Measurements from ENCODE around the gene SCGN. TPM values are rescaled to one million over a fixed set of nuclear protein-coding genes. Genes with fewer than 3 reads are reported as not detected.

Gene SCGN
- total and polyA plus RNA-seq, 5 donors from 2014 or later = not detected

DNA sequence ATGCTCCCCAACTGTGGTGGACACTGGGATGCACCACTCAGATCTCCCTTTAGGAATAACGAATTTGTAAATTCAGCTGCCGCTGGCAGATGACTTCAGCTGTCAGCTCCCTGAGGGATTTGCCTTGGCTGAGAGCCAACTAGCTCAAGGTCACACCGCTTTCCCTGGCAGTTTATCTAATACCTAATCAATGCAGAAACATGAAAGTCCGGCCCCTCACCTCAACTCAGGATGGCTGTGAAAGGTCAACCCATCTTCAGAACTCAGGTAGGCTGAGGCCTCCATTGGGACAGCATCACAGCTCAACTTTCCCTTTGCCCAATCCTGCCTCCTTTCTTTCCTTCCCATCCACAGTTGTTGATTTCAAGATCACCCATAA lies 22.8 kb upstream of the SCGN start:
- Mint-ChIP-seq H3K36me3 (no peaks in the 10 kb centered on the region), H3K27me3 (peaks cover 19% of the 10 kb centered on the region), H3K27ac (no peak overlapping the region)

DNA sequence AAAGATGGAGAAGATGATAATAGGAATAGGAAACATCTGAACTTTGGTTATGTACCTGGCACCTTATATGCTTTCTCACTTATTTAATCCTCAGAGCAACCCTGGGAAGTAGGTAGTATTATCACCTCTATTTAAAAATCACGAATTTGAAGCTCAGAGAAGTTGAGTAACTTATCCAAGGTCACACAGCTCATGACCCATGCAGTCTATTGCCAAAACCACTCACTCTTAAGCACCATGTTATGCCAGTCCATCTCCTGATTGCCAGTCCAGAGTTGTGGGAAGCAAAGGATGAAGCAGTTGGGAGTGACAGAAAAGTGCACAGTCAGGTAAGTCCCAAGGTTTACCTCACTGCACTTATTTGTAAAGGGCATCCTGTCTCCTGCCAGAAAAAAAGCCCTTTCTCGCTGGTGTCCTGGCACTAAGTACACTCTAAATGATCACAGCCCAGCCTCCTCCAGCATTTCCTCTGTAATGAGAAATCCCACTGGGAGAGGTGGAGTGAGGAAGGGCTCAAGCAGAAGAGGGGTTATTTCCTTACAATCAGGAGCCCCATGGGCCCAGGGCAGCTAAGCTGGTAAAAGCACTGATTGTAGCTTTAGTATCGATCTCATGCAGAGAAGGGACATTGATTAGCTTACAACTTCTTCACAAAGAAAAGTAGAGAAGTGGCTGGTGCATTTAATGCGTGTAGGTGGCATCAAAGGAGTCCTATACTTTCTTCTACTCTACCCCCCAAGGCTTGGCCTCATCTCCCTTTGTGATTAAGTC lies 21.3 kb upstream of the SCGN start:
- H3K36me3 Mint-ChIP-seq = no peaks in the 10 kb centered on the region
- no peaks in the 10 kb centered on the region for H3K4me1 ChIP-seq (ENCODE audit: control insufficient read depth, insufficient read depth, low read length, poor library complexity, severe bottlenecking)
- H3K27ac Mint-ChIP-seq = no peak overlapping the region
- no peaks in the 10 kb centered on the region for H3K4me1 Mint-ChIP-seq
- peaks cover 0 to 2% (median 0%) of the 10 kb centered on the region in 7 donors for H3K9me3 Mint-ChIP-seq
- H3K9me3 ChIP-seq (ENCODE audit: control insufficient read depth in 2 of 2, low read length in 2 of 2) = no peaks in the 10 kb centered on the region
- peaks cover 7% of the 10 kb centered on the region for H3K27me3 ChIP-seq (ENCODE audit: control insufficient read depth, insufficient read depth, low read length)
- H3K27me3 Mint-ChIP-seq = peaks cover 24% of the 10 kb centered on the region
- no peak overlapping the region for H3K27ac ChIP-seq (ENCODE audit: insufficient read depth, low read length, poor library complexity, severe bottlenecking)
- ATAC-seq (ENCODE audit: low read depth in 2 of 2) = no peak
- H3K4me3 ChIP-seq (ENCODE audit: low read depth, low read length) = no peak overlapping the region
- no peak overlapping the region for H3K4me3 Mint-ChIP-seq
- no peaks in the 10 kb centered on the region for H3K36me3 ChIP-seq (ENCODE audit: control insufficient read depth, insufficient read depth, low read length)
- DNase-seq = no peak

More for the DNA sequence above, 22.8 kb upstream of the SCGN start:
- no peak for ATAC-seq (ENCODE audit: low read depth in 2 of 2)
- no peak overlapping the region for H3K4me3 ChIP-seq (ENCODE audit: low read depth, low read length)
- Mint-ChIP-seq H3K4me3 (no peak overlapping the region), H3K9me3 (peaks cover 0 to 2% (median 0%) of the 10 kb centered on the region in 7 donors), H3K4me1 (no peaks in the 10 kb centered on the region)
- no peak for DNase-seq
- no peaks in the 10 kb centered on the region for H3K4me1 ChIP-seq (ENCODE audit: control insufficient read depth, insufficient read depth, low read length, poor library complexity, severe bottlenecking)
- H3K36me3 ChIP-seq (ENCODE audit: control insufficient read depth, insufficient read depth, low read length) = no peaks in the 10 kb centered on the region
- peaks cover 9% of the 10 kb centered on the region for H3K27me3 ChIP-seq (ENCODE audit: control insufficient read depth, insufficient read depth, low read length)
- H3K27ac ChIP-seq (ENCODE audit: insufficient read depth, low read length, poor library complexity, severe bottlenecking) = no peak overlapping the region
- H3K9me3 ChIP-seq (ENCODE audit: control insufficient read depth in 2 of 2, low read length in 2 of 2) = no peaks in the 10 kb centered on the region

DNA sequence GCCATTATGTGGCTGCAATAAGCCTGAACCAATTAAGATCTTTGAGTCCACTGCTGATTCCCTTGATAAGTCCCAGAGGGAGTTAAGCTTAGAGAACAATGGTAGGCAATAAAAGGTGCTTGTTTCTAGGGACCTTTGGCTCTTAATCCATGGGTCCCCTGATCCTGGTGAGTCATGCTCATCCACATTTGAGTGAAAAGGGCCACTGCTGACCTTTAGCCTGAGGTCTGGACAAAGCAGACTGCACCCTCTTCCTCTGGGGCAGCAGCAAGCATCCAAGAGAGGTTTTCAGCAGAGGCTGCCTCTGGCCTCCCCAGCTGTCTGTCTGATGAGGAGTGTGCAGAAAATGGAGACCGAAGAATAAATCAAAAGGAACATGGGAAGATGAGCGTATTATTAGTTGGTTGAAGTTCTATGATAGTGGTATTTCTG lies 16.1 kb upstream of the SCGN start:
- H3K27me3 Mint-ChIP-seq = peaks cover 23% of the 10 kb centered on the region

DNA sequence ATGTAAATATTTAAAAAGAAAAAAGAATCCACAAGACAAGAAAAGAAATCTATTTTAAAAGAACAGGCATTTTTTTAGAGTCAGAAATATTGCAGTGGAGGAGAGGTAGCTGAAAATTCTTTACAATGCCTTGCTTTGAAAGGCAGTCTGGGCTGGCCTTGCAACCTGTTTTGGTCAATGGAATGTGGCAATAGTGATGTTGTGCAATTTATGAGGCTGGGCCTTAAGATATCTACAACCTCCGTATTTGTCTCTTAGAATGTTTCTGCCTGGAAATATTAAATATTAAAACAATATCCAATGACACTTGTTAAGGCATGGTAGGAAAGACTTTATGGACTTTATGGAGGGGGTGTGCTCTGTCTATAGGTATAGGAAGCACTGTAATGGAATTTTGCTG lies 14.8 kb upstream of the SCGN start:
- Mint-ChIP-seq H3K4me3 (no peak overlapping the region), H3K4me1 (no peaks in the 10 kb centered on the region), H3K36me3 (no peaks in the 10 kb centered on the region), H3K27me3 (peaks cover 32% of the 10 kb centered on the region), H3K27ac (no peak overlapping the region), H3K9me3 (peaks cover 0 to 4% (median 0%) of the 10 kb centered on the region in 7 donors)
- DNase-seq (no peak), ATAC-seq (ENCODE audit: low read depth in 2 of 2) (no peak)
- Histone ChIP-seq H3K27ac (ENCODE audit: insufficient read depth, low read length, poor library complexity, severe bottlenecking) (no peak overlapping the region), H3K27me3 (ENCODE audit: control insufficient read depth, insufficient read depth, low read length) (peaks cover 6% of the 10 kb centered on the region), H3K4me1 (ENCODE audit: control insufficient read depth, insufficient read depth, low read length, poor library complexity, severe bottlenecking) (no peaks in the 10 kb centered on the region), H3K36me3 (ENCODE audit: control insufficient read depth, insufficient read depth, low read length) (no peaks in the 10 kb centered on the region), H3K4me3 (ENCODE audit: low read depth, low read length) (no peak overlapping the region), H3K9me3 (ENCODE audit: control insufficient read depth in 2 of 2, low read length in 2 of 2) (no peaks in the 10 kb centered on the region)

More for the DNA sequence above, 16.1 kb upstream of the SCGN start:
- DNase-seq (no peak), ATAC-seq (ENCODE audit: low read depth in 2 of 2) (no peak)
- Histone ChIP-seq H3K27me3 (ENCODE audit: control insufficient read depth, insufficient read depth, low read length) (peaks cover 6% of the 10 kb centered on the region), H3K4me1 (ENCODE audit: control insufficient read depth, insufficient read depth, low read length, poor library complexity, severe bottlenecking) (no peaks in the 10 kb centered on the region), H3K9me3 (ENCODE audit: control insufficient read depth in 2 of 2, low read length in 2 of 2) (no peaks in the 10 kb centered on the region), H3K36me3 (ENCODE audit: control insufficient read depth, insufficient read depth, low read length) (no peaks in the 10 kb centered on the region), H3K27ac (ENCODE audit: insufficient read depth, low read length, poor library complexity, severe bottlenecking) (no peak overlapping the region), H3K4me3 (ENCODE audit: low read depth, low read length) (no peak overlapping the region)
- Mint-ChIP-seq H3K9me3 (peaks cover 0 to 3% (median 0%) of the 10 kb centered on the region in 7 donors), H3K4me3 (no peak overlapping the region), H3K36me3 (no peaks in the 10 kb centered on the region), H3K4me1 (no peaks in the 10 kb centered on the region), H3K27ac (no peak overlapping the region)

DNA sequence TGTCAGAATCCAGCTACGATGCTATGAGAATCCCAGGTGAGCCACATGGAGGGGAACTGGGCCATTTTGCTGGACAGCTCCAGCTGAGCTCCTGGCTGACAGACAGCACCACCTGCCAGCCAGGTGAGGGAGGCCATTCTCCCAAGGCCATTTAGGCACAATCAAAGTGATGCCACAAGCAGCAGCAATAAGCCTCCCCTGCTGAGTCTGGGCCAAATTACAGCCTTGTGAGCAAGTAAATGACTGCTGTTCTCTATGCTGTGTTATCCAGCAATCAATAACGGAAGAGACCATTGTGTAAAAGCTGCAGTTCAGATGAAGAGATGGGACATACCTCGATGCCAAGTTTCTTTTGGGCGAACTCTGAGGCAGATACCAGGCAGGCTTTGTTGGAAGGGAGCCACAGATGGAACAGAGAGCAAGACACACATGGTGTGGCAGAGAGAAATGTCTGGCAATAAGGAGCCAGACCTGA lies 14.0 kb upstream of the SCGN start:
- Mint-ChIP-seq H3K27ac (no peak overlapping the region), H3K27me3 (peaks cover 37% of the 10 kb centered on the region), H3K9me3 (peaks cover 0 to 4% (median 0%) of the 10 kb centered on the region in 7 donors), H3K4me3 (no peak overlapping the region), H3K4me1 (no peaks in the 10 kb centered on the region), H3K36me3 (no peaks in the 10 kb centered on the region)
- Histone ChIP-seq H3K27me3 (ENCODE audit: control insufficient read depth, insufficient read depth, low read length) (peaks cover 6% of the 10 kb centered on the region), H3K4me1 (ENCODE audit: control insufficient read depth, insufficient read depth, low read length, poor library complexity, severe bottlenecking) (no peaks in the 10 kb centered on the region), H3K9me3 (ENCODE audit: control insufficient read depth in 2 of 2, low read length in 2 of 2) (no peaks in the 10 kb centered on the region), H3K4me3 (ENCODE audit: low read depth, low read length) (no peak overlapping the region), H3K36me3 (ENCODE audit: control insufficient read depth, insufficient read depth, low read length) (no peaks in the 10 kb centered on the region), H3K27ac (ENCODE audit: insufficient read depth, low read length, poor library complexity, severe bottlenecking) (no peak overlapping the region)
- DNase-seq (no peak), ATAC-seq (ENCODE audit: low read depth in 2 of 2) (no peak)

DNA sequence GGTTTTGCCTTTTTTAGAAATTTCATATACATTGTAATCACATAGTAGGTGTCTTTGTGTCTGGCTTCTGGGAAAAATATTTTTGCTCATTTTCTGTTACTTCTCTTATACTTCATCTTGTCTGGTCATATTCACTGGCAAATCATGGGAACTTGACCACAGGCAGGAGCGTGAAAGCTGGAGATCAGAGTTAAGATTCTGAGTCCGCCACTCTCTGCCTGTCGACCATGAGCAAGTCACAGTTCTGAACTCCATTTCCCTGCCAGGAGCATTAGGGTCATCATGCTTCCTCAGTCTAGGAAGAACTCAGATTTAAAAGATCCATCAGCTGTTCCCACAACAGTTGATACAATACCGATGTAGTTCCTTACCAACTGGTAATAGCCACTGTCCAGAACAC lies 12.4 kb upstream of the SCGN start:
- Mint-ChIP-seq H3K9me3 (peaks cover 0 to 4% (median 0%) of the 10 kb centered on the region in 7 donors), H3K4me1 (no peaks in the 10 kb centered on the region), H3K36me3 (no peaks in the 10 kb centered on the region), H3K4me3 (no peak overlapping the region), H3K27me3 (peaks cover 35% of the 10 kb centered on the region), H3K27ac (no peak overlapping the region)
- no peaks in the 10 kb centered on the region for H3K4me1 ChIP-seq (ENCODE audit: control insufficient read depth, insufficient read depth, low read length, poor library complexity, severe bottlenecking)
- no peaks in the 10 kb centered on the region for H3K36me3 ChIP-seq (ENCODE audit: control insufficient read depth, insufficient read depth, low read length)
- no peaks in the 10 kb centered on the region for H3K9me3 ChIP-seq (ENCODE audit: control insufficient read depth in 2 of 2, low read length in 2 of 2)
- H3K4me3 ChIP-seq (ENCODE audit: low read depth, low read length) = no peak overlapping the region
- DNase-seq (no peak), ATAC-seq (ENCODE audit: low read depth in 2 of 2) (no peak)
- peaks cover 3% of the 10 kb centered on the region for H3K27me3 ChIP-seq (ENCODE audit: control insufficient read depth, insufficient read depth, low read length)
- no peak overlapping the region for H3K27ac ChIP-seq (ENCODE audit: insufficient read depth, low read length, poor library complexity, severe bottlenecking)

DNA sequence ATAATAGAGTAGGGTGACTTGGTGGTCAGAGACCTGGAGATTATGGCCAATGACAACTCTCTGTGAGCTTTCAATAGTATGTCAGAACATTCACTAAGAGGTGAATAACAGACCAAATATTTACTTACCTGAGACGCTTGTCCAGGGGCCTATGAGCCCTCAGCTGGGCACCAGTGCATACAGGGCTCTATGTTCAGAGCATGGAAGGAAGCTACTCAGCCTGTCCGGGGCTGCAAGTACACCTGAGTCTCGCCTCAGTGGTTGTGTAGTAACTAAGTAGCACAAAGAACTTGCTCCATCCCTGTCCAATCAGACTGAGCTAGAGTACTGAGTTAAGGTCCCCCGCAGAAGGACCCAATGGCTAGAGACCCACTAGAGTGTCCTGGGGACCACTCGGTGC lies 11.6 kb upstream of the SCGN start:
- Mint-ChIP-seq H3K9me3 (peaks cover 0 to 4% (median 0%) of the 10 kb centered on the region in 7 donors), H3K4me1 (no peaks in the 10 kb centered on the region), H3K36me3 (no peaks in the 10 kb centered on the region), H3K4me3 (no peak overlapping the region), H3K27me3 (peaks cover 34% of the 10 kb centered on the region), H3K27ac (no peak overlapping the region)
- H3K4me3 ChIP-seq (ENCODE audit: low read depth, low read length) = no peak overlapping the region
- no peaks in the 10 kb centered on the region for H3K36me3 ChIP-seq (ENCODE audit: control insufficient read depth, insufficient read depth, low read length)
- no peak for ATAC-seq (ENCODE audit: low read depth in 2 of 2)
- H3K27ac ChIP-seq (ENCODE audit: insufficient read depth, low read length, poor library complexity, severe bottlenecking) = no peak overlapping the region
- no peaks in the 10 kb centered on the region for H3K4me1 ChIP-seq (ENCODE audit: control insufficient read depth, insufficient read depth, low read length, poor library complexity, severe bottlenecking)
- peaks cover 3% of the 10 kb centered on the region for H3K27me3 ChIP-seq (ENCODE audit: control insufficient read depth, insufficient read depth, low read length)
- no peaks in the 10 kb centered on the region for H3K9me3 ChIP-seq (ENCODE audit: control insufficient read depth in 2 of 2, low read length in 2 of 2)
- no peak for DNase-seq

DNA sequence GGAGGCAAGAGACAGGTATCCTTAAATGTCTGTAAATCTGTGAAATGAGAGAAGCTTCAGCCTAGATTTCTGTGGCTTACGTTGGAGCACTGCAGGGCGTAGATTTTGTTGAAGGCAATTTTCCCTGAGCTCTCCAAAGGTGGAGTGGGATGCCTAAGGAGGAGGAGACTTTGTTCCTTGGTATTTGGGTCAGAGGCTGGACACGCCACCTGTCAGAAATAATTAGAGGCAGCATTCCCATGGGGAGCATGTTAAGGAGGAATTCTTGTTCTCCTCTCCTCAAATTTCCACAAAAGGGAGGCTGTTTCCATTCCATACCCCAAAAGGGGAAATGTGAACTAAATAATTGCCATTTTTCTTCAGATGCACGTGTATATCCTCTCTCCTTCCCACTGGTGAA lies 11.1 kb upstream of the SCGN start:
- Histone ChIP-seq H3K27me3 (ENCODE audit: control insufficient read depth, insufficient read depth, low read length) (peaks cover 3% of the 10 kb centered on the region), H3K9me3 (ENCODE audit: control insufficient read depth in 2 of 2, low read length in 2 of 2) (no peaks in the 10 kb centered on the region), H3K36me3 (ENCODE audit: control insufficient read depth, insufficient read depth, low read length) (no peaks in the 10 kb centered on the region), H3K4me1 (ENCODE audit: control insufficient read depth, insufficient read depth, low read length, poor library complexity, severe bottlenecking) (no peaks in the 10 kb centered on the region), H3K27ac (ENCODE audit: insufficient read depth, low read length, poor library complexity, severe bottlenecking) (no peak overlapping the region), H3K4me3 (ENCODE audit: low read depth, low read length) (no peak overlapping the region)
- Mint-ChIP-seq H3K4me3 (no peak overlapping the region), H3K27ac (no peak overlapping the region), H3K4me1 (no peaks in the 10 kb centered on the region), H3K36me3 (no peaks in the 10 kb centered on the region), H3K27me3 (peaks cover 37% of the 10 kb centered on the region), H3K9me3 (peaks cover 0 to 4% (median 0%) of the 10 kb centered on the region in 7 donors)
- ATAC-seq (ENCODE audit: low read depth in 2 of 2) = no peak
- no peak for DNase-seq
